Measurements from ENCODE around the gene ADCY3. TPM values are rescaled to one million over a fixed set of nuclear protein-coding genes. Genes with fewer than 3 reads are reported as not detected.

Gene ADCY3
- total RNA-seq, 1 experiment from 2014 or later: 75.6 TPM

GRCh38 chr2:24881158-24881557 is 38.9 kb downstream of the ADCY3 start:
- Mint-ChIP-seq H3K4me1 (ENCODE audit: low read depth, unreplicated experiment) (peaks cover 8% of the 10 kb centered on the region), H3K36me3 (ENCODE audit: insufficient read depth, unreplicated experiment) (peaks cover 5% of the 10 kb centered on the region), H3K27ac (ENCODE audit: unreplicated experiment) (no peak overlapping the region), H3K4me3 (ENCODE audit: unreplicated experiment) (no peak overlapping the region), H3K9me3 (ENCODE audit: unreplicated experiment) (no peaks in the 10 kb centered on the region), H3K27me3 (ENCODE audit: insufficient read depth, unreplicated experiment) (no peaks in the 10 kb centered on the region)
- Histone ChIP-seq H3K4me1 (peaks cover 8% of the 10 kb centered on the region; the same call in 1 of the 2 replicates), H3K4me3 (ENCODE audit: low read depth, low read length) (no peak overlapping the region), H3K36me3 (ENCODE audit: control insufficient read depth, insufficient read depth, low read length) (no peaks in the 10 kb centered on the region), H3K27me3 (replicated peaks; ENCODE audit: control insufficient read depth, insufficient read depth, low read length) (no peaks in the 10 kb centered on the region), H3K9me3 (no peaks in the 10 kb centered on the region)
- POLR2A ChIA-PET: no interaction called here
- intact Hi-C loops (cut with micrococcal nuclease; ENCODE audit: unreplicated experiment): no loop called here
- CTCF ChIA-PET: no interaction called here
- no peak for TF ChIP-seq CTCF (IDR thresholded peaks at IDR 0.05; ENCODE audit: insufficient read depth in 1 of 2, low read depth in 1 of 2, low read length in 1 of 2, severe bottlenecking in 1 of 2, unreplicated experiment in 1 of 2)
- DNase-seq: no peak
- BruUV-seq (replicated peaks): no TSS peak

GRCh38 chr2:24878341-24878740 is 41.7 kb downstream of the ADCY3 start:
- no peak for DNase-seq
- H3K27me3 Mint-ChIP-seq (ENCODE audit: insufficient read depth, unreplicated experiment): no peaks in the 10 kb centered on the region
- no peaks in the 10 kb centered on the region for H3K9me3 ChIP-seq
- H3K4me3 ChIP-seq (ENCODE audit: low read depth, low read length): no peak overlapping the region
- ChIA-PET POLR2A (no interaction called here), CTCF (no interaction called here)
- H3K4me3 Mint-ChIP-seq (ENCODE audit: unreplicated experiment): no peak overlapping the region
- H3K4me1 ChIP-seq: peaks cover 8% of the 10 kb centered on the region; the same call in 1 of the 2 replicates
- H3K27me3 ChIP-seq (replicated peaks; ENCODE audit: control insufficient read depth, insufficient read depth, low read length): no peaks in the 10 kb centered on the region
- no peaks in the 10 kb centered on the region for H3K9me3 Mint-ChIP-seq (ENCODE audit: unreplicated experiment)
- H3K36me3 Mint-ChIP-seq (ENCODE audit: insufficient read depth, unreplicated experiment): no peaks in the 10 kb centered on the region
- no peak for TF ChIP-seq CTCF (IDR thresholded peaks at IDR 0.05; ENCODE audit: insufficient read depth in 1 of 2, low read depth in 1 of 2, low read length in 1 of 2, severe bottlenecking in 1 of 2, unreplicated experiment in 1 of 2)
- H3K4me1 Mint-ChIP-seq (ENCODE audit: low read depth, unreplicated experiment): peaks cover 8% of the 10 kb centered on the region
- intact Hi-C loops (cut with micrococcal nuclease; ENCODE audit: unreplicated experiment): no loop called here
- no TSS peak for BruUV-seq (replicated peaks)
- no peak overlapping the region for H3K27ac Mint-ChIP-seq (ENCODE audit: unreplicated experiment)
- H3K36me3 ChIP-seq (ENCODE audit: control insufficient read depth, insufficient read depth, low read length): no peaks in the 10 kb centered on the region

GRCh38 chr2:24877646-24878045 is 42.4 kb downstream of the ADCY3 start:
- Histone ChIP-seq H3K27me3 (replicated peaks; ENCODE audit: control insufficient read depth, insufficient read depth, low read length) (no peaks in the 10 kb centered on the region), H3K4me3 (ENCODE audit: low read depth, low read length) (no peak overlapping the region), H3K4me1 (peaks cover 8% of the 10 kb centered on the region; the same call in 1 of the 2 replicates), H3K9me3 (no peaks in the 10 kb centered on the region), H3K36me3 (ENCODE audit: control insufficient read depth, insufficient read depth, low read length) (no peaks in the 10 kb centered on the region)
- ChIA-PET CTCF (no interaction called here), POLR2A (no interaction called here)
- no peak for DNase-seq
- H3K4me1 Mint-ChIP-seq (ENCODE audit: low read depth, unreplicated experiment): peaks cover 8% of the 10 kb centered on the region
- H3K27ac Mint-ChIP-seq (ENCODE audit: unreplicated experiment): no peak overlapping the region
- H3K4me3 Mint-ChIP-seq (ENCODE audit: unreplicated experiment): no peak overlapping the region
- no peaks in the 10 kb centered on the region for H3K9me3 Mint-ChIP-seq (ENCODE audit: unreplicated experiment)
- no peaks in the 10 kb centered on the region for H3K36me3 Mint-ChIP-seq (ENCODE audit: insufficient read depth, unreplicated experiment)
- intact Hi-C loops (cut with micrococcal nuclease; ENCODE audit: unreplicated experiment): no loop called here
- BruUV-seq (replicated peaks): no TSS peak
- H3K27me3 Mint-ChIP-seq (ENCODE audit: insufficient read depth, unreplicated experiment): no peaks in the 10 kb centered on the region
- no peak for TF ChIP-seq CTCF (IDR thresholded peaks at IDR 0.05; ENCODE audit: insufficient read depth in 1 of 2, low read depth in 1 of 2, low read length in 1 of 2, severe bottlenecking in 1 of 2, unreplicated experiment in 1 of 2)
